Neural cell (in vitro differentiated cells): ENCODE measurements around the gene KMO. TPM values are rescaled to one million over a fixed set of nuclear protein-coding genes. Genes with fewer than 3 reads are reported as not detected.

Experiments
- H2AFZ ChIP-seq: fragments of 200-600, 300-800 bp; sonication (generic), shearing (Covaris generic); 2 replicates; pipeline ENCODE4 v1.6.0; 2014; ENCODE audit warnings: low read depth, mild to moderate bottlenecking, antibody characterized with exemption, low read length, moderate library complexity
- H3F3A ChIP-seq: fragments of 200-600 bp; shearing (Covaris generic); 2 replicates; pipeline ENCODE4 v1.6.1; 2016; ENCODE audit warnings: mild to moderate bottlenecking, moderate library complexity, mixed read lengths, antibody characterized with exemption, low read length; ENCODE audit not compliant: insufficient read depth, poor library complexity, severe bottlenecking
- H3K27ac ChIP-seq: fragments of 200-600, 300-800 bp; sonication (generic), shearing (Covaris generic); 2 replicates; pipeline ENCODE4 v1.5.1; 2014; ENCODE audit warnings: mild to moderate bottlenecking, low read length, moderate library complexity
- H3K27me3 ChIP-seq: fragments of 300-800, 200-600 bp; sonication (generic), shearing (Covaris generic); 2 replicates; pipeline ENCODE4 v1.6.0; 2014; ENCODE audit warnings: mild to moderate bottlenecking, low read depth, low read length, moderate library complexity; ENCODE audit not compliant: insufficient read depth
- H3K36me3 ChIP-seq: fragments of 300-800, 200-600 bp; sonication (generic), shearing (Covaris generic); 2 replicates; pipeline ENCODE4 v1.5.1; 2014; ENCODE audit warnings: mild to moderate bottlenecking, antibody characterized with exemption, low read length, moderate library complexity; ENCODE audit not compliant: insufficient read depth
- H3K4me2 ChIP-seq: fragments of 300-800, 200-600 bp; sonication (generic), shearing (Covaris generic); 2 replicates; pipeline ENCODE4 v1.6.0; 2014; ENCODE audit warnings: mild to moderate bottlenecking, low read length
- H3K4me3 ChIP-seq: fragments of 300-800, 200-600 bp; sonication (generic), shearing (Covaris generic); 2 replicates; pipeline ENCODE4 v1.5.1; 2014; ENCODE audit warnings: mild to moderate bottlenecking, low read length, moderate library complexity
- H3K79me2 ChIP-seq: fragments of 200-600 bp; shearing (Covaris generic); replicated peaks from 2 replicates; pipeline ENCODE4 v1.6.0; 2014; ENCODE audit warnings: mild to moderate bottlenecking, low read length, moderate library complexity; ENCODE audit not compliant: insufficient read depth
- H3K9ac ChIP-seq: fragments of 300-800, 200-600 bp; sonication (generic), shearing (Covaris generic); 2 replicates; pipeline ENCODE4 v1.6.1; 2016; ENCODE audit warnings: mild to moderate bottlenecking, low read length, mixed read lengths
- H3K9me2 ChIP-seq: fragments of 200-600 bp; shearing (Covaris generic); 2 replicates; pipeline ENCODE4 v1.6.1; 2016; ENCODE audit warnings: mild to moderate bottlenecking, low read length, mixed read lengths; ENCODE audit not compliant: insufficient read depth
- H3K9me3 ChIP-seq: fragments of 200-600, 300-800 bp; sonication (generic), shearing (Covaris generic); 2 replicates; pipeline ENCODE4 v1.6.1; 2016; ENCODE audit warnings: mild to moderate bottlenecking, mixed run types, low read length, moderate library complexity, mixed read lengths
- H4K20me1 ChIP-seq: fragments of 200-600 bp; shearing (Covaris generic); 2 replicates; pipeline ENCODE4 v1.6.1; 2016; ENCODE audit warnings: mild to moderate bottlenecking, mixed run types; ENCODE audit not compliant: insufficient read depth
- CTCF ChIP-seq: fragments of 450-650 bp; IDR thresholded peaks from 2 replicates; pipeline ENCODE4 v1.5.1; 2014; ENCODE audit warnings: antibody characterized with exemption, mild to moderate bottlenecking, moderate library complexity; ENCODE audit not compliant: poor library complexity, severe bottlenecking
- EP300 ChIP-seq: fragments of 450-650 bp; conservative IDR thresholded peaks from 2 replicates; pipeline ENCODE4 v1.6.1; 2014; ENCODE audit warnings: antibody characterized with exemption, mild to moderate bottlenecking, moderate library complexity; ENCODE audit not compliant: poor library complexity, severe bottlenecking
- EZH2 ChIP-seq: fragments of 200-600, 300-800 bp; shearing (Covaris generic), sonication (generic); IDR thresholded peaks from 2 replicates; pipeline ENCODE4 v1.6.1; 2014; ENCODE audit warnings: antibody characterized with exemption, low read length, borderline replicate concordance, mild to moderate bottlenecking; ENCODE audit not compliant: insufficient read depth, poor library complexity, severe bottlenecking
- MXI1 ChIP-seq: fragments of 450-650 bp; conservative IDR thresholded peaks from 2 replicates; pipeline ENCODE4 v1.6.1; 2014; ENCODE audit warnings: antibody characterized with exemption, mild to moderate bottlenecking; ENCODE audit not compliant: poor library complexity, severe bottlenecking
- POLR2AphosphoS5 ChIP-seq: IDR thresholded peaks from 2 replicates; pipeline ENCODE4 v1.6.1; 2012
- RAD21 ChIP-seq: fragments of 450-650 bp; conservative IDR thresholded peaks from 2 replicates; pipeline ENCODE4 v1.6.1; 2014; ENCODE audit warnings: antibody characterized with exemption, mild to moderate bottlenecking, moderate library complexity
- SMC3 ChIP-seq: fragments of 450-650 bp; conservative IDR thresholded peaks from 2 replicates; pipeline ENCODE4 v1.6.1; 2014; ENCODE audit warnings: antibody characterized with exemption, mild to moderate bottlenecking, moderate library complexity; ENCODE audit not compliant: poor library complexity
- TAF1 ChIP-seq: IDR thresholded peaks from 2 replicates; pipeline ENCODE4 v1.6.1; 2012; ENCODE audit warnings: low read depth
- polyA plus RNA-seq: library from polyadenylated mRNA; depleted of rRNA; stranded (reverse); fragments of >200 nt; gene quantifications from 2 replicates; pipeline ENCODE4 v1.2.3, GENCODE V29; 2014
- TF ChIP-seq, protein P1 (sequence below): IDR thresholded peaks from 2 replicates; pipeline ENCODE4 v1.6.1; 2012; ENCODE audit warnings: borderline replicate concordance

Gene KMO
- polyA plus RNA-seq, 1 donor from 2014 or later = 0.72 TPM

- Histone ChIP-seq H3K27me3 (no peaks in the 10 kb centered on the region), H4K20me1 (no peaks in the 10 kb centered on the region), H3K79me2 (no peaks in the 10 kb centered on the region), H3K4me3 (no peak overlapping the region), H3K36me3 (no peaks in the 10 kb centered on the region), H2AFZ (no peak overlapping the region), H3K9me2 (no peaks in the 10 kb centered on the region), H3K27ac (no peak overlapping the region), H3K9ac (no peak overlapping the region), H3F3A (no peaks in the 10 kb centered on the region), H3K9me3 (no peaks in the 10 kb centered on the region), H3K4me2 (no peak overlapping the region)
- TF ChIP-seq POLR2AphosphoS5 (no peak), CTCF (no peak), EZH2 (no peak), TAF1 (no peak), EP300 (no peak), MXI1 (no peak), RAD21 (no peak), SMC3 (no peak)
- TF ChIP-seq, protein P1, sequence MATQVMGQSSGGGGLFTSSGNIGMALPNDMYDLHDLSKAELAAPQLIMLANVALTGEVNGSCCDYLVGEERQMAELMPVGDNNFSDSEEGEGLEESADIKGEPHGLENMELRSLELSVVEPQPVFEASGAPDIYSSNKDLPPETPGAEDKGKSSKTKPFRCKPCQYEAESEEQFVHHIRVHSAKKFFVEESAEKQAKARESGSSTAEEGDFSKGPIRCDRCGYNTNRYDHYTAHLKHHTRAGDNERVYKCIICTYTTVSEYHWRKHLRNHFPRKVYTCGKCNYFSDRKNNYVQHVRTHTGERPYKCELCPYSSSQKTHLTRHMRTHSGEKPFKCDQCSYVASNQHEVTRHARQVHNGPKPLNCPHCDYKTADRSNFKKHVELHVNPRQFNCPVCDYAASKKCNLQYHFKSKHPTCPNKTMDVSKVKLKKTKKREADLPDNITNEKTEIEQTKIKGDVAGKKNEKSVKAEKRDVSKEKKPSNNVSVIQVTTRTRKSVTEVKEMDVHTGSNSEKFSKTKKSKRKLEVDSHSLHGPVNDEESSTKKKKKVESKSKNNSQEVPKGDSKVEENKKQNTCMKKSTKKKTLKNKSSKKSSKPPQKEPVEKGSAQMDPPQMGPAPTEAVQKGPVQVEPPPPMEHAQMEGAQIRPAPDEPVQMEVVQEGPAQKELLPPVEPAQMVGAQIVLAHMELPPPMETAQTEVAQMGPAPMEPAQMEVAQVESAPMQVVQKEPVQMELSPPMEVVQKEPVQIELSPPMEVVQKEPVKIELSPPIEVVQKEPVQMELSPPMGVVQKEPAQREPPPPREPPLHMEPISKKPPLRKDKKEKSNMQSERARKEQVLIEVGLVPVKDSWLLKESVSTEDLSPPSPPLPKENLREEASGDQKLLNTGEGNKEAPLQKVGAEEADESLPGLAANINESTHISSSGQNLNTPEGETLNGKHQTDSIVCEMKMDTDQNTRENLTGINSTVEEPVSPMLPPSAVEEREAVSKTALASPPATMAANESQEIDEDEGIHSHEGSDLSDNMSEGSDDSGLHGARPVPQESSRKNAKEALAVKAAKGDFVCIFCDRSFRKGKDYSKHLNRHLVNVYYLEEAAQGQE = no peak
These were observed 82.4 kb downstream of the KMO start for GRCh38 chr1:241614572-241614971.

DNA sequence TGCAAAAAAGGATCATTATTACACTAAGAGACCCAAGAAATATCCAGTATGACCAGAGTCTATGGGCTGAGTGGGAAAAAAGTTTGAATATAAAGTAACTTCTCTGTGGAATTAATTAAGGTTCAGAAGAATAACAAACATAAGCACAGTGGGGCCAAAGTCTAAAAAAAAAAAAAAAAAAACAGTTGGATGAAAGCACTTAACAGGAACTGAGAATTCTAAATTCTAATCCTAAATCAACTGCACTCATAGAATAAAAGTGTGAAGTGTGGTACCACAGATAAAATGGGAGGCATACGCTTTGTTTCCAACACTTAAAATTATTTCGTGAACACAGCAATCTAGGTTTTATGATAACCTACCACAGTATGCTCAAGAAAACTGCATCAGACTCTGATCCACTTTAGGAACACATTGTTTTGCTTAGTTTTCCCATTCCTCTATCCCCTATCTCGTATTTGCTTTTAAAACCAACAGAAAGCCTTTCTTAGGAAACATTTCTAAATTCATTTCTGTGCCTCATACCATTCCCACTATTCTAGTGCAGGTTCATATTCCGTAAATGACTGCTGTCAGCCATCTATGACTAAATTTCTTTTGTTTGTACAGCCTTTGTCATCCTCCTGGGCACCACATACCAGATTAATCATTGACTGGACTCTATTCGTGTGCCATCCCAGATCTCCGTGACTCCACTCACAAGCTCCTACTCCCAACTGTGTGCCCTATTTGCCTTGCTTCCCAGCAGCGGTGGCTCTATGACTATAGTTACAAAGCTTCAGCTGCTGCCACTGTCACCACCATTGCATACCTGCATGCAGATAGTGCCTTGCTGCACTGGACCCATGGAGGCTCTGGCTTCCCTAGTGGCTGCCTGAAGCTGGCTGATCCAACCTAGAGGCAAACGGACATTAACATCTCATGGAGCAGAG, 83.1 kb downstream of the KMO start:
- no peak overlapping the region for H3K27ac ChIP-seq
- TF ChIP-seq EP300 (no peak), POLR2AphosphoS5 (no peak)
- TF ChIP-seq, protein P1 = no peak

More for the DNA sequence above, 83.1 kb downstream of the KMO start:
- Histone ChIP-seq H3K4me2 (no peak overlapping the region), H3K79me2 (no peaks in the 10 kb centered on the region), H3F3A (no peaks in the 10 kb centered on the region), H3K4me3 (no peak overlapping the region), H3K9me2 (no peaks in the 10 kb centered on the region), H3K36me3 (no peaks in the 10 kb centered on the region), H2AFZ (no peak overlapping the region), H3K9ac (no peak overlapping the region), H4K20me1 (no peaks in the 10 kb centered on the region), H3K9me3 (no peaks in the 10 kb centered on the region), H3K27me3 (no peaks in the 10 kb centered on the region)
